Chondrocyte (in vitro differentiated cells): Measurements from ENCODE around the gene MOXD1. TPM values are rescaled to one million over a fixed set of nuclear protein-coding genes. Genes with fewer than 3 reads are reported as not detected.

Experiments used
- DNase-seq: peaks from one replicate; pipeline ENCODE4 v3.0.0; 2021; ENCODE audit warnings: mixed read lengths, low spot score
- H3K27ac Mint-ChIP-seq: one replicate; pipeline ENCODE4 v1.8.0; 2021; ENCODE audit warnings: mild to moderate bottlenecking, moderate library complexity, mixed read lengths; ENCODE audit not compliant: unreplicated experiment
- H3K27me3 Mint-ChIP-seq: 2 replicates; pipeline ENCODE4 v1.8.0; 2021; ENCODE audit warnings: low read depth, mixed read lengths
- H3K36me3 Mint-ChIP-seq: 2 replicates; pipeline ENCODE4 v1.8.0; 2021; ENCODE audit warnings: low read depth, mixed read lengths
- H3K4me1 Mint-ChIP-seq: 2 replicates; pipeline ENCODE4 v1.8.0; 2021; ENCODE audit warnings: low read depth, mild to moderate bottlenecking, mixed read lengths
- H3K4me3 Mint-ChIP-seq: one replicate; pipeline ENCODE4 v1.8.0; 2021; ENCODE audit warnings: mild to moderate bottlenecking, moderate library complexity, mixed read lengths; ENCODE audit not compliant: unreplicated experiment
- H3K9me3 Mint-ChIP-seq: 2 replicates; pipeline ENCODE4 v1.8.0; 2021; ENCODE audit warnings: low read depth, mixed read lengths
- CTCF ChIP-seq: fragments of 200-600 bp; sonication (generic); IDR thresholded peaks from 2 replicates; pipeline ENCODE4 v1.5.0; 2021; ENCODE audit warnings: antibody characterized with exemption, mild to moderate bottlenecking, moderate library complexity
- total RNA-seq: library from RNA; stranded (reverse); gene quantifications from 3 replicates; pipeline ENCODE4 v1.2.1, GENCODE V29; 2021

Gene MOXD1
- total RNA-seq, 1 donor from 2014 or later, result 9.0 TPM

GRCh38 chr6:132443206-132443605, 41.9 kb upstream of the MOXD1 start:
- Mint-ChIP-seq H3K9me3 (peaks cover 11% of the 10 kb centered on the region), H3K36me3 (peaks cover 4% of the 10 kb centered on the region), H3K27ac (no peak overlapping the region), H3K4me1 (peaks cover 29% of the 10 kb centered on the region), H3K27me3 (no peaks in the 10 kb centered on the region), H3K4me3 (no peak overlapping the region)
- no peak for TF ChIP-seq CTCF
- DNase-seq, result no peak

GRCh38 chr6:132430110-132430509, 28.8 kb upstream of the MOXD1 start:
- Mint-ChIP-seq H3K4me3 (no peak overlapping the region), H3K4me1 (no peaks in the 10 kb centered on the region), H3K36me3 (no peaks in the 10 kb centered on the region), H3K27ac (no peak overlapping the region), H3K27me3 (no peaks in the 10 kb centered on the region), H3K9me3 (no peaks in the 10 kb centered on the region)
- no peak for DNase-seq
- TF ChIP-seq CTCF, result no peak

GRCh38 chr6:132425176-132425575, 23.9 kb upstream of the MOXD1 start:
- no peak overlapping the region for H3K4me3 Mint-ChIP-seq
- no peak for DNase-seq
- peaks cover 16% of the 10 kb centered on the region for H3K36me3 Mint-ChIP-seq
- TF ChIP-seq CTCF, result no peak
- H3K27me3 Mint-ChIP-seq, result no peaks in the 10 kb centered on the region
- H3K27ac Mint-ChIP-seq, result no peak overlapping the region
- H3K4me1 Mint-ChIP-seq, result no peaks in the 10 kb centered on the region
- peaks cover 40% of the 10 kb centered on the region for H3K9me3 Mint-ChIP-seq

- Mint-ChIP-seq H3K4me1 (no peaks in the 10 kb centered on the region), H3K36me3 (peaks cover 19% of the 10 kb centered on the region), H3K27ac (no peak overlapping the region), H3K9me3 (peaks cover 40% of the 10 kb centered on the region), H3K4me3 (no peak overlapping the region), H3K27me3 (no peaks in the 10 kb centered on the region)
- TF ChIP-seq CTCF, result no peak
- DNase-seq, result no peak
Observed at GRCh38 chr6:132423839-132424238, 22.6 kb upstream of the MOXD1 start.

- H3K27me3 Mint-ChIP-seq, result no peaks in the 10 kb centered on the region
- peaks cover 44% of the 10 kb centered on the region for H3K9me3 Mint-ChIP-seq
- H3K4me1 Mint-ChIP-seq, result peaks cover 4% of the 10 kb centered on the region
- H3K4me3 Mint-ChIP-seq, result no peak overlapping the region
- no peak for TF ChIP-seq CTCF
- no peak overlapping the region for H3K27ac Mint-ChIP-seq
- peaks cover 16% of the 10 kb centered on the region for H3K36me3 Mint-ChIP-seq
- DNase-seq, result no peak
Observed at GRCh38 chr6:132418235-132418965, 17.1 kb upstream of the MOXD1 start.
